GM12878 (cell line): ENCODE results near the gene METRN. TPM values are rescaled to one million over a fixed set of nuclear protein-coding genes. Genes with fewer than 3 reads are reported as not detected.

Source experiments
- BACH1 ChIP-seq: fragments of 450-650 bp; IDR thresholded peaks from 2 replicates; pipeline ENCODE4 v1.6.1; 2017; ENCODE audit warnings: mild to moderate bottlenecking, borderline replicate concordance
- CEBPZ ChIP-seq: fragments of 150-350 bp; IDR thresholded peaks from 2 replicates; pipeline ENCODE4 v1.6.1; 2016; ENCODE audit warnings: low read depth, low read length
- CHD4 ChIP-seq: fragments of 200-600 bp; sonication (generic); IDR thresholded peaks from 2 replicates; pipeline ENCODE4 v1.6.1; 2016; ENCODE audit warnings: mild to moderate bottlenecking
- E4F1 ChIP-seq: fragments of 450-650 bp; IDR thresholded peaks from 2 replicates; pipeline ENCODE4 v1.6.1; 2018; ENCODE audit warnings: borderline replicate concordance, mild to moderate bottlenecking; ENCODE audit not compliant: partially characterized antibody
- ESRRA ChIP-seq: IDR thresholded peaks from 2 replicates; pipeline ENCODE4 v1.6.1; 2012; ENCODE audit warnings: mild to moderate bottlenecking, low read length, improper control_type of control experiment
- ETV6 ChIP-seq, 2 experiments: fragments of 450-650 bp in 1 of 2; IDR thresholded peaks in 1 of 2; conservative IDR thresholded peaks in 1 of 2; 2 replicates each; pipeline ENCODE4 v1.6.1; 2014; ENCODE audit warnings: antibody characterized with exemption in 1 of 2, borderline replicate concordance in 1 of 2, low read depth in 1 of 2, mild to moderate bottlenecking in 1 of 2, moderate library complexity in 1 of 2
- GABPA ChIP-seq: IDR thresholded peaks from 2 replicates; pipeline ENCODE4 v1.6.1; 2014; ENCODE audit warnings: antibody characterized with exemption, low read depth, mild to moderate bottlenecking, inconsistent platforms
- IKZF1 ChIP-seq: fragments of 450-650 bp; conservative IDR thresholded peaks from 2 replicates; pipeline ENCODE4 v1.6.1; 2017; ENCODE audit warnings: antibody characterized with exemption, mild to moderate bottlenecking
- JUND ChIP-seq: IDR thresholded peaks from 2 replicates; pipeline ENCODE4 v1.6.1; 2012; ENCODE audit warnings: low read depth, mild to moderate bottlenecking, low read length, improper control_type of control experiment, moderate library complexity
- LARP7 ChIP-seq: fragments of 450-650 bp; IDR thresholded peaks from 2 replicates; pipeline ENCODE4 v1.6.1; 2017; ENCODE audit warnings: mild to moderate bottlenecking
- MXI1 ChIP-seq: fragments of 150-350 bp; IDR thresholded peaks from 2 replicates; pipeline ENCODE4 v1.6.1; 2011; ENCODE audit warnings: low read depth, mild to moderate bottlenecking, inconsistent platforms, low read length, improper control_type of control experiment
- NBN ChIP-seq: fragments of 450-650 bp; IDR thresholded peaks from 2 replicates; pipeline ENCODE4 v1.6.1; 2016
- NR2F1 ChIP-seq: fragments of 450-650 bp; conservative IDR thresholded peaks from 2 replicates; pipeline ENCODE4 v1.6.1; 2017; ENCODE audit warnings: mild to moderate bottlenecking
- NRF1 ChIP-seq: conservative IDR thresholded peaks from 2 replicates; pipeline ENCODE4 v1.6.1; 2011; ENCODE audit warnings: mild to moderate bottlenecking, low read depth, low read length, improper control_type of control experiment
- POU2F2 ChIP-seq: IDR thresholded peaks from 3 replicates; pipeline ENCODE4 v1.6.1; 2011; ENCODE audit warnings: low read depth, mild to moderate bottlenecking, low read length, borderline replicate concordance
- SMC3 ChIP-seq: IDR thresholded peaks from 2 replicates; pipeline ENCODE4 v1.6.1; 2011; ENCODE audit warnings: low read length, improper control_type of control experiment, borderline replicate concordance
- TCF3 ChIP-seq: IDR thresholded peaks from 2 replicates; pipeline ENCODE4 v1.6.1; 2012; ENCODE audit warnings: low read depth, mild to moderate bottlenecking, low read length, borderline replicate concordance; ENCODE audit not compliant: insufficient read depth
- TCF7 ChIP-seq: IDR thresholded peaks from 2 replicates; pipeline ENCODE4 v1.6.1; 2014; ENCODE audit warnings: antibody characterized with exemption, borderline replicate concordance
- YY1 ChIP-seq: IDR thresholded peaks from 2 replicates; pipeline ENCODE4 v1.6.1; 2011; ENCODE audit warnings: low read depth, mild to moderate bottlenecking, low read length
- polyA plus RNA-seq, 11 experiments: library from polyadenylated mRNA; depleted of rRNA in 4 of 11; unstranded in 6 of 11; stranded (reverse) in 5 of 11; fragments of >200 nt; fragmentation: Nextera tagmentation in 4 of 11; fragmentation: Illumina TruSeq in 1 of 11; extraction: Ambion mirVana in 4 of 11; extraction: Trizol in 1 of 11; gene quantifications; 1 replicate in 1 of 11; 2 replicates in 10 of 11; pipeline versions ENCODE4 v1.2.1 to v1.2.3, GENCODE V29; 2011 to 2016; ENCODE audit warnings: inconsistent platforms in 2 of 11, missing spikeins in 2 of 11, low read depth in 1 of 11
- total RNA-seq, 4 experiments: library from RNA; depleted of rRNA in 3 of 4; stranded (reverse); fragments of >200 nt in 3 of 4; fragmentation: Illumina TruSeq in 1 of 4; extraction: Trizol in 1 of 4; gene quantifications; 2 replicates each; pipeline versions ENCODE4 v1.2.1 to v1.2.3, GENCODE V29; 2013 to 2021
- TF ChIP-seq, protein P1 (sequence below): fragments of 450-650 bp; formaldehyde crosslinking; IDR thresholded peaks from 2 replicates; pipeline ENCODE4 v1.5.0; 2022; ENCODE audit warnings: mild to moderate bottlenecking, missing genetic modification characterization

Gene METRN
- total and polyA plus RNA-seq, 10 of the 15 experiments (the other 5 are each of a cell fraction or from before 2014, with no cell fraction given), result 0.11 to 12.8 (median 1.1) TPM; not detected in 1

DNA sequence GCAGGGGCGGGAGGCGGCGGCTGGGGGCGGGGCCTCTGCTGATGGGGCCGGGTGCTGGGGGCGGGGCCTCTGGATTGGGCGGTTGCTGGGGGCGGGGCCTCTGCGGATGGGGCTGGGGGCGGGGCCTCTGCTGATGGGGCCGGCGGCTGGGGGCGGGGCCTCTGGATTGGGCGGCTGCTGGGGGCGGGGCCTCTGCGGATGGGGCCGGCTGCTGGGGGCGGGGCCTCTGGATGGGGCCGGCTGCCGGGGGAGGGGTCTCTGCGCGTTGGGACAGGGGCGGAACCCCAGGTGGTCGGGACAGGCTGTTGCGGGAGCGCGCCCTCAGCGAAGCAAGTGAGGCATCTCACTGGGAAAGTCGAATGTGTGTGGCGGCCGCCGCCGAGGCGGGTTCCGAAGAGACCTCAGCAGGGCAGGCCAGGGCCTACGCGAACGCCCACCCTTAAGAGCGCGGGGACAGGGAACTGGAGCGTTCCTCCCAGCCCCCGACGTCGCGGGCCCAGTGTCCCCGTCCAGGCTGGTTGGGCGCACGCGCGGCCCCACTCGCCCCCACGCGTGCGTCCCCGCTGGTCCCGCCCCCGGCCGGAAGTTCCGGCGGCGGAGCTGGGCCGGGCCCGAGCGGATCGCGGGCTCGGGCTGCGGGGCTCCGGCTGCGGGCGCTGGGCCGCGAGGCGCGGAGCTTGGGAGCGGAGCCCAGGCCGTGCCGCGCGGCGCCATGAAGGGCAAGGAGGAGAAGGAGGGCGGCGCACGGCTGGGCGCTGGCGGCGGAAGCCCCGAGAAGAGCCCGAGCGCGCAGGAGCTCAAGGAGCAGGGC is 34.9 kb upstream of the METRN start, which contains the start of gene STUB1 (continued):
- no peak; the same call in 1 of the 2 replicates for TF ChIP-seq GABPA
- TF ChIP-seq MXI1, result peak; percentile 56; the same call in 1 of the 2 replicates
- no peak for TF ChIP-seq E4F1
- peak; percentile 45; the same call in 1 of the 2 replicates for TF ChIP-seq NBN
- TF ChIP-seq JUND, result no peak
- TF ChIP-seq YY1, result peak; percentile 47; the same call in 1 of the 2 replicates
- TF ChIP-seq ESRRA, result no peak
- TF ChIP-seq NRF1, result peak; percentile 57
- peak; percentile 96 for TF ChIP-seq IKZF1
- TF ChIP-seq CEBPZ, result no peak
- no peak for TF ChIP-seq ETV6 (conservative IDR thresholded peaks at IDR 0.05 in 1 of 2, IDR thresholded peaks at IDR 0.05 in 1 of 2; ENCODE audit: borderline replicate concordance in 1 of 2, low read depth in 1 of 2)
- no peak for TF ChIP-seq CHD4
- TF ChIP-seq TCF3, result no peak
- peak; percentile 32; the same call in 1 of the 3 replicates for TF ChIP-seq POU2F2
- peak; percentile 94 for TF ChIP-seq LARP7
- no peak for TF ChIP-seq SMC3
- TF ChIP-seq NR2F1, result 0 out of 2 replicates have a peak, but pooled peaks have one; percentile 60
- no peak for TF ChIP-seq TCF7
- TF ChIP-seq, protein P1, sequence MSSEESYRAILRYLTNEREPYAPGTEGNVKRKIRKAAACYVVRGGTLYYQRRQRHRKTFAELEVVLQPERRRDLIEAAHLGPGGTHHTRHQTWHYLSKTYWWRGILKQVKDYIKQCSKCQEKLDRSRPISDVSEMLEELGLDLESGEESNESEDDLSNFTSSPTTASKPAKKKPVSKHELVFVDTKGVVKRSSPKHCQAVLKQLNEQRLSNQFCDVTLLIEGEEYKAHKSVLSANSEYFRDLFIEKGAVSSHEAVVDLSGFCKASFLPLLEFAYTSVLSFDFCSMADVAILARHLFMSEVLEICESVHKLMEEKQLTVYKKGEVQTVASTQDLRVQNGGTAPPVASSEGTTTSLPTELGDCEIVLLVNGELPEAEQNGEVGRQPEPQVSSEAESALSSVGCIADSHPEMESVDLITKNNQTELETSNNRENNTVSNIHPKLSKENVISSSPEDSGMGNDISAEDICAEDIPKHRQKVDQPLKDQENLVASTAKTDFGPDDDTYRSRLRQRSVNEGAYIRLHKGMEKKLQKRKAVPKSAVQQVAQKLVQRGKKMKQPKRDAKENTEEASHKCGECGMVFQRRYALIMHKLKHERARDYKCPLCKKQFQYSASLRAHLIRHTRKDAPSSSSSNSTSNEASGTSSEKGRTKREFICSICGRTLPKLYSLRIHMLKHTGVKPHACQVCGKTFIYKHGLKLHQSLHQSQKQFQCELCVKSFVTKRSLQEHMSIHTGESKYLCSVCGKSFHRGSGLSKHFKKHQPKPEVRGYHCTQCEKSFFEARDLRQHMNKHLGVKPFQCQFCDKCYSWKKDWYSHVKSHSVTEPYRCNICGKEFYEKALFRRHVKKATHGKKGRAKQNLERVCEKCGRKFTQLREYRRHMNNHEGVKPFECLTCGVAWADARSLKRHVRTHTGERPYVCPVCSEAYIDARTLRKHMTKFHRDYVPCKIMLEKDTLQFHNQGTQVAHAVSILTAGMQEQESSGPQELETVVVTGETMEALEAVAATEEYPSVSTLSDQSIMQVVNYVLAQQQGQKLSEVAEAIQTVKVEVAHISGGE (CRISPR knock-in tag), result peak; percentile 34
- TF ChIP-seq BACH1, result peak; percentile 91
